GM18511 (cell line): Measurements from ENCODE around the gene KLHL28.

Experiments used
- ATAC-seq: cut with Tn5 transposase; IDR thresholded peaks from one replicate; pipeline ENCODE4 v1.9.1; 2021; ENCODE audit warnings: mild to moderate bottlenecking, moderate library complexity; ENCODE audit not compliant: unreplicated experiment

KLHL28 gene

GRCh38 chr14:44961554-44962333 is at the start of gene KLHL28, which contains the start of gene TOGARAM1:
KLHL28 (minus strand) TSS chr14:44961947; CDS start chr14:44945928, 16,019 bp downstream.
TOGARAM1 (plus strand) TSS chr14:44962190; CDS start chr14:44962422, 232 bp downstream.
- peak; percentile 87 for ATAC-seq

GRCh38 chr14:45003924-45004323 is 42.2 kb upstream of the KLHL28 start:
- no peak for ATAC-seq

GRCh38 chr14:44995770-44996294 is 34.1 kb upstream of the KLHL28 start:
- ATAC-seq = no peak

GRCh38 chr14:44995196-44995595 is 33.4 kb upstream of the KLHL28 start:
- no peak for ATAC-seq

GRCh38 chr14:44990533-44990932 is 28.8 kb upstream of the KLHL28 start:
- no peak for ATAC-seq

GRCh38 chr14:44989497-44990440 is 28.0 kb upstream of the KLHL28 start:
- ATAC-seq = no peak

GRCh38 chr14:44988694-44989093 is 26.9 kb upstream of the KLHL28 start:
- ATAC-seq = no peak

GRCh38 chr14:44982594-44982993 is 20.8 kb upstream of the KLHL28 start:
- no peak for ATAC-seq

- ATAC-seq = no peak
These were observed 19.5 kb upstream of the KLHL28 start for GRCh38 chr14:44981198-44981597.

GRCh38 chr14:44979740-44980356 is 18.1 kb upstream of the KLHL28 start:
- no peak for ATAC-seq

GRCh38 chr14:44979273-44979672 is 17.5 kb upstream of the KLHL28 start:
- no peak for ATAC-seq

- no peak for ATAC-seq
These were observed 9.7 kb upstream of the KLHL28 start for GRCh38 chr14:44971459-44971858.

GRCh38 chr14:44970907-44971306 is 9.2 kb upstream of the KLHL28 start:
- peak; percentile 59 for ATAC-seq

- ATAC-seq = no peak
These were observed 7.0 kb upstream of the KLHL28 start for GRCh38 chr14:44968714-44969113.

GRCh38 chr14:44966601-44967336 is 5.0 kb upstream of the KLHL28 start:
- no peak for ATAC-seq

GRCh38 chr14:44963775-44964380 is 2.1 kb upstream of the KLHL28 start:
- ATAC-seq = no peak

- no peak for ATAC-seq
These were observed 1.3 kb upstream of the KLHL28 start for GRCh38 chr14:44963044-44963528.

GRCh38 chr14:44962334-44963043 is 742 bp upstream of the KLHL28 start:
- ATAC-seq = peak; percentile 35

- peak; percentile 29 for ATAC-seq
These were observed 595 bp downstream of the KLHL28 start for GRCh38 chr14:44961151-44961553.
